K562 (cell line): ENCODE measurements around the gene ISOC1.

Experiments
- CEBPB ChIP-seq: fragments of 450-650 bp; IDR thresholded peaks from 2 replicates; pipeline ENCODE4 v1.6.1; 2016; ENCODE audit warnings: missing genetic modification characterization, missing compliant biosample characterization
- MYC ChIP-seq, 2 experiments: fragments of 250-450 bp in 1 of 2; sonication (Bioruptor Pico) in 1 of 2; IDR thresholded peaks; 2 replicates each; pipeline versions ENCODE4 v1.5.1 to v1.6.1; 2012 to 2021; ENCODE audit warnings: low read depth in 2 of 2, borderline replicate concordance in 1 of 2, improper control_type of control experiment in 1 of 2, low read length in 1 of 2, mild to moderate bottlenecking in 1 of 2, moderate library complexity in 1 of 2
- PHF8 ChIP-seq: fragments of 200-600 bp; sonication (generic); IDR thresholded peaks from 2 replicates; pipeline ENCODE4 v1.6.1; 2012; ENCODE audit warnings: mixed run types, mild to moderate bottlenecking, inconsistent platforms, low read length, moderate library complexity, borderline replicate concordance
- POLR2A ChIP-seq: fragments of 450-650 bp; conservative IDR thresholded peaks from 2 replicates; pipeline ENCODE4 v1.6.1; 2016
- RFX5 ChIP-seq: IDR thresholded peaks from 2 replicates; pipeline ENCODE4 v1.6.1; 2011; ENCODE audit warnings: low read depth, mild to moderate bottlenecking, improper control_type of control experiment, low read length
- SAP30 ChIP-seq: fragments of 200-600 bp; sonication (generic); IDR thresholded peaks from 2 replicates; pipeline ENCODE4 v1.6.1; 2012; ENCODE audit warnings: borderline replicate concordance, low read depth, mild to moderate bottlenecking, moderate library complexity, low read length, control low read depth, inconsistent platforms; ENCODE audit not compliant: insufficient read depth, poor library complexity, severe bottlenecking
- U2AF2 ChIP-seq: fragments of 200-400 bp; formaldehyde crosslinking; optimal IDR thresholded peaks from 2 replicates; pipeline ENCODE3; 2017; ENCODE audit warnings: low read depth, mild to moderate bottlenecking, low read length
- YBX1 ChIP-seq: fragments of 450-650 bp; IDR thresholded peaks from 2 replicates; pipeline ENCODE4 v1.7.1; 2016; ENCODE audit warnings: mild to moderate bottlenecking
- ZBTB8A ChIP-seq: fragments of 450-650 bp; IDR thresholded peaks from 2 replicates; pipeline ENCODE4 v1.6.1; 2018; ENCODE audit warnings: mild to moderate bottlenecking, moderate library complexity; ENCODE audit not compliant: partially characterized antibody
- ZNF3 ChIP-seq: fragments of 250-450 bp; sonication (Bioruptor Pico); IDR thresholded peaks from 2 replicates; pipeline ENCODE4 v1.5.0; 2021; ENCODE audit warnings: mild to moderate bottlenecking, moderate library complexity
- ZNF639 ChIP-seq, 2 experiments: fragments of 200-800 bp in 1 of 2; sonication (Bioruptor generic) in 1 of 2; sonication (generic) in 1 of 2; formaldehyde crosslinking in 1 of 2; IDR thresholded peaks in 1 of 2; conservative IDR thresholded peaks in 1 of 2; 2 replicates each; pipeline versions ENCODE4 v1.5.0 to v1.6.1; 2016 to 2020; ENCODE audit warnings: missing compliant biosample characterization in 1 of 2, missing genetic modification characterization in 1 of 2, missing genetic modification reagents in 1 of 2
- TF ChIP-seq, protein P1 (sequence below): fragments of 200-600 bp; sonication (generic); IDR thresholded peaks from one replicate; pipeline ENCODE4 v1.6.1; 2012; ENCODE audit warnings: mild to moderate bottlenecking, low read depth, low read length, inconsistent platforms
- TF ChIP-seq, protein P2 (sequence below), 3 experiments: IDR thresholded peaks in 2 of 3; conservative IDR thresholded peaks in 1 of 3; 2 replicates each; pipeline ENCODE4 v1.5.1; 2011 to 2012; ENCODE audit warnings: low read length in 3 of 3, mild to moderate bottlenecking in 3 of 3, control low read depth in 2 of 3, improper control_type of control experiment in 1 of 3, inconsistent platforms in 1 of 3, low read depth in 1 of 3, mixed read lengths in 1 of 3, moderate library complexity in 1 of 3; ENCODE audit not compliant: insufficient read depth in 2 of 3
- TF ChIP-seq, protein P3 (sequence below): fragments of 250-450 bp; sonication (Bioruptor Pico); IDR thresholded peaks from 2 replicates; pipeline ENCODE4 v1.5.1; 2021; ENCODE audit warnings: mild to moderate bottlenecking

- TF ChIP-seq, protein P1, sequence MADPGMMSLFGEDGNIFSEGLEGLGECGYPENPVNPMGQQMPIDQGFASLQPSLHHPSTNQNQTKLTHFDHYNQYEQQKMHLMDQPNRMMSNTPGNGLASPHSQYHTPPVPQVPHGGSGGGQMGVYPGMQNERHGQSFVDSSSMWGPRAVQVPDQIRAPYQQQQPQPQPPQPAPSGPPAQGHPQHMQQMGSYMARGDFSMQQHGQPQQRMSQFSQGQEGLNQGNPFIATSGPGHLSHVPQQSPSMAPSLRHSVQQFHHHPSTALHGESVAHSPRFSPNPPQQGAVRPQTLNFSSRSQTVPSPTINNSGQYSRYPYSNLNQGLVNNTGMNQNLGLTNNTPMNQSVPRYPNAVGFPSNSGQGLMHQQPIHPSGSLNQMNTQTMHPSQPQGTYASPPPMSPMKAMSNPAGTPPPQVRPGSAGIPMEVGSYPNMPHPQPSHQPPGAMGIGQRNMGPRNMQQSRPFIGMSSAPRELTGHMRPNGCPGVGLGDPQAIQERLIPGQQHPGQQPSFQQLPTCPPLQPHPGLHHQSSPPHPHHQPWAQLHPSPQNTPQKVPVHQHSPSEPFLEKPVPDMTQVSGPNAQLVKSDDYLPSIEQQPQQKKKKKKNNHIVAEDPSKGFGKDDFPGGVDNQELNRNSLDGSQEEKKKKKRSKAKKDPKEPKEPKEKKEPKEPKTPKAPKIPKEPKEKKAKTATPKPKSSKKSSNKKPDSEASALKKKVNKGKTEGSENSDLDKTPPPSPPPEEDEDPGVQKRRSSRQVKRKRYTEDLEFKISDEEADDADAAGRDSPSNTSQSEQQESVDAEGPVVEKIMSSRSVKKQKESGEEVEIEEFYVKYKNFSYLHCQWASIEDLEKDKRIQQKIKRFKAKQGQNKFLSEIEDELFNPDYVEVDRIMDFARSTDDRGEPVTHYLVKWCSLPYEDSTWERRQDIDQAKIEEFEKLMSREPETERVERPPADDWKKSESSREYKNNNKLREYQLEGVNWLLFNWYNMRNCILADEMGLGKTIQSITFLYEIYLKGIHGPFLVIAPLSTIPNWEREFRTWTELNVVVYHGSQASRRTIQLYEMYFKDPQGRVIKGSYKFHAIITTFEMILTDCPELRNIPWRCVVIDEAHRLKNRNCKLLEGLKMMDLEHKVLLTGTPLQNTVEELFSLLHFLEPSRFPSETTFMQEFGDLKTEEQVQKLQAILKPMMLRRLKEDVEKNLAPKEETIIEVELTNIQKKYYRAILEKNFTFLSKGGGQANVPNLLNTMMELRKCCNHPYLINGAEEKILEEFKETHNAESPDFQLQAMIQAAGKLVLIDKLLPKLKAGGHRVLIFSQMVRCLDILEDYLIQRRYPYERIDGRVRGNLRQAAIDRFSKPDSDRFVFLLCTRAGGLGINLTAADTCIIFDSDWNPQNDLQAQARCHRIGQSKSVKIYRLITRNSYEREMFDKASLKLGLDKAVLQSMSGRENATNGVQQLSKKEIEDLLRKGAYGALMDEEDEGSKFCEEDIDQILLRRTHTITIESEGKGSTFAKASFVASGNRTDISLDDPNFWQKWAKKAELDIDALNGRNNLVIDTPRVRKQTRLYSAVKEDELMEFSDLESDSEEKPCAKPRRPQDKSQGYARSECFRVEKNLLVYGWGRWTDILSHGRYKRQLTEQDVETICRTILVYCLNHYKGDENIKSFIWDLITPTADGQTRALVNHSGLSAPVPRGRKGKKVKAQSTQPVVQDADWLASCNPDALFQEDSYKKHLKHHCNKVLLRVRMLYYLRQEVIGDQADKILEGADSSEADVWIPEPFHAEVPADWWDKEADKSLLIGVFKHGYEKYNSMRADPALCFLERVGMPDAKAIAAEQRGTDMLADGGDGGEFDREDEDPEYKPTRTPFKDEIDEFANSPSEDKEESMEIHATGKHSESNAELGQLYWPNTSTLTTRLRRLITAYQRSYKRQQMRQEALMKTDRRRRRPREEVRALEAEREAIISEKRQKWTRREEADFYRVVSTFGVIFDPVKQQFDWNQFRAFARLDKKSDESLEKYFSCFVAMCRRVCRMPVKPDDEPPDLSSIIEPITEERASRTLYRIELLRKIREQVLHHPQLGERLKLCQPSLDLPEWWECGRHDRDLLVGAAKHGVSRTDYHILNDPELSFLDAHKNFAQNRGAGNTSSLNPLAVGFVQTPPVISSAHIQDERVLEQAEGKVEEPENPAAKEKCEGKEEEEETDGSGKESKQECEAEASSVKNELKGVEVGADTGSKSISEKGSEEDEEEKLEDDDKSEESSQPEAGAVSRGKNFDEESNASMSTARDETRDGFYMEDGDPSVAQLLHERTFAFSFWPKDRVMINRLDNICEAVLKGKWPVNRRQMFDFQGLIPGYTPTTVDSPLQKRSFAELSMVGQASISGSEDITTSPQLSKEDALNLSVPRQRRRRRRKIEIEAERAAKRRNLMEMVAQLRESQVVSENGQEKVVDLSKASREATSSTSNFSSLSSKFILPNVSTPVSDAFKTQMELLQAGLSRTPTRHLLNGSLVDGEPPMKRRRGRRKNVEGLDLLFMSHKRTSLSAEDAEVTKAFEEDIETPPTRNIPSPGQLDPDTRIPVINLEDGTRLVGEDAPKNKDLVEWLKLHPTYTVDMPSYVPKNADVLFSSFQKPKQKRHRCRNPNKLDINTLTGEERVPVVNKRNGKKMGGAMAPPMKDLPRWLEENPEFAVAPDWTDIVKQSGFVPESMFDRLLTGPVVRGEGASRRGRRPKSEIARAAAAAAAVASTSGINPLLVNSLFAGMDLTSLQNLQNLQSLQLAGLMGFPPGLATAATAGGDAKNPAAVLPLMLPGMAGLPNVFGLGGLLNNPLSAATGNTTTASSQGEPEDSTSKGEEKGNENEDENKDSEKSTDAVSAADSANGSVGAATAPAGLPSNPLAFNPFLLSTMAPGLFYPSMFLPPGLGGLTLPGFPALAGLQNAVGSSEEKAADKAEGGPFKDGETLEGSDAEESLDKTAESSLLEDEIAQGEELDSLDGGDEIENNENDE: no peak
- TF ChIP-seq ZNF639 (CRISPR knock-in tag; conservative IDR thresholded peaks at IDR 0.05 in 1 of 2, IDR thresholded peaks at IDR 0.05 in 1 of 2) (no peak), CEBPB (tag) (no peak), POLR2A (no peak), RFX5 (no peak), ZBTB8A (no peak), MYC (IDR thresholded peaks at IDR 0.05; ENCODE audit: low read depth, low read length) (no peak), MYC (CRISPR knock-in tag; IDR thresholded peaks at IDR 0.05; ENCODE audit: borderline replicate concordance, low read depth) (no peak), U2AF2 (no peak), YBX1 (no peak), SAP30 (no peak), ZNF3 (CRISPR knock-in tag) (no peak), PHF8 (no peak)
- TF ChIP-seq, protein P2, sequence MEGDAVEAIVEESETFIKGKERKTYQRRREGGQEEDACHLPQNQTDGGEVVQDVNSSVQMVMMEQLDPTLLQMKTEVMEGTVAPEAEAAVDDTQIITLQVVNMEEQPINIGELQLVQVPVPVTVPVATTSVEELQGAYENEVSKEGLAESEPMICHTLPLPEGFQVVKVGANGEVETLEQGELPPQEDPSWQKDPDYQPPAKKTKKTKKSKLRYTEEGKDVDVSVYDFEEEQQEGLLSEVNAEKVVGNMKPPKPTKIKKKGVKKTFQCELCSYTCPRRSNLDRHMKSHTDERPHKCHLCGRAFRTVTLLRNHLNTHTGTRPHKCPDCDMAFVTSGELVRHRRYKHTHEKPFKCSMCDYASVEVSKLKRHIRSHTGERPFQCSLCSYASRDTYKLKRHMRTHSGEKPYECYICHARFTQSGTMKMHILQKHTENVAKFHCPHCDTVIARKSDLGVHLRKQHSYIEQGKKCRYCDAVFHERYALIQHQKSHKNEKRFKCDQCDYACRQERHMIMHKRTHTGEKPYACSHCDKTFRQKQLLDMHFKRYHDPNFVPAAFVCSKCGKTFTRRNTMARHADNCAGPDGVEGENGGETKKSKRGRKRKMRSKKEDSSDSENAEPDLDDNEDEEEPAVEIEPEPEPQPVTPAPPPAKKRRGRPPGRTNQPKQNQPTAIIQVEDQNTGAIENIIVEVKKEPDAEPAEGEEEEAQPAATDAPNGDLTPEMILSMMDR (IDR thresholded peaks at IDR 0.05 in 2 of 3, conservative IDR thresholded peaks at IDR 0.05 in 1 of 3; ENCODE audit: insufficient read depth in 2 of 3, low read depth in 1 of 3, low read length in 3 of 3): no peak
- TF ChIP-seq, protein P3, sequence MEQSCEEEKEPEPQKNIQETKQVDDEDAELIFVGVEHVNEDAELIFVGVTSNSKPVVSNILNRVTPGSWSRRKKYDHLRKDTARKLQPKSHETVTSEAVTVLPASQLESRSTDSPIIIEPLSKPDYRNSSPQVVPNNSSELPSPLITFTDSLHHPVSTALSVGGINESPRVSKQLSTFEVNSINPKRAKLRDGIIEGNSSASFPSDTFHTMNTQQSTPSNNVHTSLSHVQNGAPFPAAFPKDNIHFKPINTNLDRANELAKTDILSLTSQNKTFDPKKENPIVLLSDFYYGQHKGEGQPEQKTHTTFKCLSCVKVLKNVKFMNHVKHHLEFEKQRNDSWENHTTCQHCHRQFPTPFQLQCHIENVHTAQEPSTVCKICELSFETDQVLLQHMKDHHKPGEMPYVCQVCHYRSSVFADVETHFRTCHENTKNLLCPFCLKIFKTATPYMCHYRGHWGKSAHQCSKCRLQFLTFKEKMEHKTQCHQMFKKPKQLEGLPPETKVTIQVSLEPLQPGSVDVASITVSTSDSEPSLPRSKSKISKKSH (CRISPR knock-in tag): no peak
Measured at GRCh38 chr5:129063483-129064113, 31.0 kb upstream of the ISOC1 start.
